A549 (cell line): ENCODE results near the gene ARHGEF37.

Experiments used
- TF ChIP-seq, protein P1 (sequence below): IDR thresholded peaks from 2 replicates; pipeline ENCODE4 v1.6.1; 2012
- TF ChIP-seq, protein P2 (sequence below): fragments of 150-350 bp; IDR thresholded peaks from 2 replicates; pipeline ENCODE4 v1.6.1; 2014; ENCODE audit warnings: low read depth, mild to moderate bottlenecking, low read length
- TF ChIP-seq, protein P3 (sequence below): fragments of >200 bp; sonication (Bioruptor Twin); formaldehyde crosslinking; IDR thresholded peaks from 3 replicates; pipeline ENCODE4 v1.5.1; 2016

DNA sequence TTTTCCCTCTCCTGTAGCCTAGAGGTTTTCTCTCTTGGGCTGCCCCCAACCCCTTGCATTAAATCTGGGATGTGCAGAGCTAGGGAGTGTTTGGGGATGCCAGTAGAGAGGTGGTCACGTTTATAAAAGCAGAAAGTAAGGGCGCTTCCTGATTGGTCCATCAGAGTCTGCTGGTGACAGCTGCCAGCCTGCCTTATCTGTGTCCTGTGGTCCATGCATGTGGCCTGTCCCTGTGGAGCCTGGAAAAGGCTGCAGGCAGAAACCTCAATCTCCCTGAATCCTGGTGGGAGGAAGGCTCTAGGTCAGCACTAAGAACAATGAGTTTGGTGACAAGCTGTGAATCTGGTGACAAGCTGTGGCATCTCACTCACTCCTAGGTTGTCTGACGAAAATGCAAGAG, 42.2 kb downstream of the ARHGEF37 start:
- TF ChIP-seq, protein P1, sequence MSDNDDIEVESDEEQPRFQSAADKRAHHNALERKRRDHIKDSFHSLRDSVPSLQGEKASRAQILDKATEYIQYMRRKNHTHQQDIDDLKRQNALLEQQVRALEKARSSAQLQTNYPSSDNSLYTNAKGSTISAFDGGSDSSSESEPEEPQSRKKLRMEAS, result no peak
- TF ChIP-seq, protein P2, sequence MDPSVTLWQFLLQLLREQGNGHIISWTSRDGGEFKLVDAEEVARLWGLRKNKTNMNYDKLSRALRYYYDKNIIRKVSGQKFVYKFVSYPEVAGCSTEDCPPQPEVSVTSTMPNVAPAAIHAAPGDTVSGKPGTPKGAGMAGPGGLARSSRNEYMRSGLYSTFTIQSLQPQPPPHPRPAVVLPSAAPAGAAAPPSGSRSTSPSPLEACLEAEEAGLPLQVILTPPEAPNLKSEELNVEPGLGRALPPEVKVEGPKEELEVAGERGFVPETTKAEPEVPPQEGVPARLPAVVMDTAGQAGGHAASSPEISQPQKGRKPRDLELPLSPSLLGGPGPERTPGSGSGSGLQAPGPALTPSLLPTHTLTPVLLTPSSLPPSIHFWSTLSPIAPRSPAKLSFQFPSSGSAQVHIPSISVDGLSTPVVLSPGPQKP, result no peak
- TF ChIP-seq, protein P3, sequence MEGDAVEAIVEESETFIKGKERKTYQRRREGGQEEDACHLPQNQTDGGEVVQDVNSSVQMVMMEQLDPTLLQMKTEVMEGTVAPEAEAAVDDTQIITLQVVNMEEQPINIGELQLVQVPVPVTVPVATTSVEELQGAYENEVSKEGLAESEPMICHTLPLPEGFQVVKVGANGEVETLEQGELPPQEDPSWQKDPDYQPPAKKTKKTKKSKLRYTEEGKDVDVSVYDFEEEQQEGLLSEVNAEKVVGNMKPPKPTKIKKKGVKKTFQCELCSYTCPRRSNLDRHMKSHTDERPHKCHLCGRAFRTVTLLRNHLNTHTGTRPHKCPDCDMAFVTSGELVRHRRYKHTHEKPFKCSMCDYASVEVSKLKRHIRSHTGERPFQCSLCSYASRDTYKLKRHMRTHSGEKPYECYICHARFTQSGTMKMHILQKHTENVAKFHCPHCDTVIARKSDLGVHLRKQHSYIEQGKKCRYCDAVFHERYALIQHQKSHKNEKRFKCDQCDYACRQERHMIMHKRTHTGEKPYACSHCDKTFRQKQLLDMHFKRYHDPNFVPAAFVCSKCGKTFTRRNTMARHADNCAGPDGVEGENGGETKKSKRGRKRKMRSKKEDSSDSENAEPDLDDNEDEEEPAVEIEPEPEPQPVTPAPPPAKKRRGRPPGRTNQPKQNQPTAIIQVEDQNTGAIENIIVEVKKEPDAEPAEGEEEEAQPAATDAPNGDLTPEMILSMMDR, result no peak
